ENCODE results near the gene GRK7.
"Not testable (repeated sequence)": the region's sequence is repeated elsewhere in the genome, so short reads cannot be mapped to it uniquely, and the experiment has no call there.

GRK7 gene

GRCh38 chr3:141753399-141753798, 9.8 kb upstream of the GRK7 start:
- Histone ChIP-seq H4K20me1 (ENCODE audit: low read depth, low read length) (no peaks in the 10 kb centered on the region), H3K4me2 (ENCODE audit: low read depth, low read length, poor library complexity, severe bottlenecking) (no peak overlapping the region), H3K4me3 (ENCODE audit: insufficient read depth, low read length, poor library complexity, severe bottlenecking) (no peak overlapping the region), H2AFZ (ENCODE audit: low read depth, low read length, severe bottlenecking) (no peak overlapping the region), H3K9ac (ENCODE audit: low read length) (no peak overlapping the region), H3K9me3 (ENCODE audit: insufficient read depth, low read length) (no peaks in the 10 kb centered on the region), H3K27me3 (ENCODE audit: low read length) (no peaks in the 10 kb centered on the region), H3F3A (ENCODE audit: insufficient read depth) (peaks cover 6% of the 10 kb centered on the region; the same call in 1 of the 2 replicates), H3K36me3 (ENCODE audit: low read length) (peaks cover 13% of the 10 kb centered on the region), H3K27ac (ENCODE audit: low read depth, low read length) (no peak overlapping the region), H3K9me2 (replicated peaks; ENCODE audit: insufficient read depth, low read length) (no peaks in the 10 kb centered on the region), H3K79me2 (ENCODE audit: insufficient read depth, low read length) (no peaks in the 10 kb centered on the region)
- no peak for TF ChIP-seq EZH2phosphoT487 (conservative IDR thresholded peaks at IDR 0.05; ENCODE audit: low read length)
- no peak for TF ChIP-seq CTCF (IDR thresholded peaks at IDR 0.05; ENCODE audit: insufficient read depth, low read length, poor library complexity, severe bottlenecking)

DNA sequence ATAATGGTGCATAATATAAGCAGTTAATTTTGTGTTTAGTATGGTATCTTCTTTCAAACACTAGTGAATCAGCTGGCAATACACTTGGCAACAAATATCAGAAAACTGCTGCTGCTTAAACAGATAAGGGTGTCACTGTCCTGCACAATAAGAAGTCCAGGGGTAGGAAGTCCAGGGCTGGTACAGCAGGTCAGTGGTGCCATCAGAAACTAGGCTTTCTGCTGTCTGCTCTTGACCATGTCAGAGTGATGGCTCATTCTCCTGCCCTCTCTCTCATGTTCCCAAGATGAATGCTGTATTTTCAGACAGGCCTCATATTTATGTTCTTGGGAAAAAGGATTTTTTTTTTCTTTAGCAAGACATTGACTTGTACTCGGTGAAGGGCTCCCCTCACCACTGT, 9.2 kb upstream of the GRK7 start:
- Histone ChIP-seq H3K27ac (ENCODE audit: low read depth, low read length) (no peak overlapping the region), H3K36me3 (ENCODE audit: low read length) (peaks cover 13% of the 10 kb centered on the region), H3F3A (ENCODE audit: insufficient read depth) (peaks cover 6% of the 10 kb centered on the region; the same call in 1 of the 2 replicates), H3K9me3 (ENCODE audit: insufficient read depth, low read length) (no peaks in the 10 kb centered on the region), H3K4me2 (ENCODE audit: low read depth, low read length, poor library complexity, severe bottlenecking) (no peak overlapping the region), H3K27me3 (ENCODE audit: low read length) (no peaks in the 10 kb centered on the region), H3K4me3 (ENCODE audit: insufficient read depth, low read length, poor library complexity, severe bottlenecking) (no peak overlapping the region), H4K20me1 (ENCODE audit: low read depth, low read length) (no peaks in the 10 kb centered on the region), H3K9me2 (replicated peaks; ENCODE audit: insufficient read depth, low read length) (no peaks in the 10 kb centered on the region), H3K79me2 (ENCODE audit: insufficient read depth, low read length) (no peaks in the 10 kb centered on the region), H2AFZ (ENCODE audit: low read depth, low read length, severe bottlenecking) (no peak overlapping the region), H3K9ac (ENCODE audit: low read length) (no peak overlapping the region)
- TF ChIP-seq CTCF (IDR thresholded peaks at IDR 0.05; ENCODE audit: insufficient read depth, low read length, poor library complexity, severe bottlenecking) (no peak), EZH2phosphoT487 (conservative IDR thresholded peaks at IDR 0.05; ENCODE audit: low read length) (no peak)

GRCh38 chr3:141762552-141762951, 656 bp upstream of the GRK7 start:
- not testable (repeated sequence) for H3K4me2 ChIP-seq (ENCODE audit: low read depth, low read length, poor library complexity, severe bottlenecking); H3F3A ChIP-seq (ENCODE audit: insufficient read depth); H4K20me1 ChIP-seq (ENCODE audit: low read depth, low read length); H3K4me3 ChIP-seq (ENCODE audit: insufficient read depth, low read length, poor library complexity, severe bottlenecking); H3K9ac ChIP-seq (ENCODE audit: low read length); H3K36me3 ChIP-seq (ENCODE audit: low read length); H3K27ac ChIP-seq (ENCODE audit: low read depth, low read length); H2AFZ ChIP-seq (ENCODE audit: low read depth, low read length, severe bottlenecking); H3K9me3 ChIP-seq (ENCODE audit: insufficient read depth, low read length); H3K27me3 ChIP-seq (ENCODE audit: low read length); H3K9me2 ChIP-seq (replicated peaks; ENCODE audit: insufficient read depth, low read length); H3K79me2 ChIP-seq (ENCODE audit: insufficient read depth, low read length)

DNA sequence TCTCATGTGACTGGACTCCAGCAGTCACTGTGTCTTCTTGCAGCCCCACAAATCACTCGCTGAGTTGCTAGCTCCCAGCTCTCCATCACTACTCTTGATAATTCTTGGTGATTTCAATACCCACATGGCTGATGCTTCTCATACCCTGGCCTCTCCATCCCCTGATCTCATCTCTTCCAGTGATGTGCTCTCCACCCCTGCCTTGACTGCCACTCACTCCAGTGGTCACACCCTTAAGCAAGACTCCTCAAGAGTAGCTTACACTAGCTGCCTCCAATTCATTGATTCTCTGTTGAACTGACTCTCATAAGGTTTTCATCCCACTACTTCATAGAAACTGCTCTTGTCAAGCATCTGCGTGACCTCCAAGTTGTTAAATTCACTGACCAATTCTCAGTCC, 837 bp downstream of the GRK7 start:
- H3F3A ChIP-seq (ENCODE audit: insufficient read depth) = no peaks in the 10 kb centered on the region
- TF ChIP-seq CTCF (IDR thresholded peaks at IDR 0.05; ENCODE audit: insufficient read depth, low read length, poor library complexity, severe bottlenecking) = no peak
- TF ChIP-seq EZH2phosphoT487 (conservative IDR thresholded peaks at IDR 0.05; ENCODE audit: low read length) = no peak
- H2AFZ ChIP-seq (ENCODE audit: low read depth, low read length, severe bottlenecking) = no peak overlapping the region
- H3K27ac ChIP-seq (ENCODE audit: low read depth, low read length) = no peak overlapping the region
- no peaks in the 10 kb centered on the region for H3K79me2 ChIP-seq (ENCODE audit: insufficient read depth, low read length)
- no peak overlapping the region for H3K4me2 ChIP-seq (ENCODE audit: low read depth, low read length, poor library complexity, severe bottlenecking)
- H3K36me3 ChIP-seq (ENCODE audit: low read length) = no peaks in the 10 kb centered on the region
- H3K27me3 ChIP-seq (ENCODE audit: low read length) = no peaks in the 10 kb centered on the region
- no peak overlapping the region for H3K4me3 ChIP-seq (ENCODE audit: insufficient read depth, low read length, poor library complexity, severe bottlenecking)
- no peaks in the 10 kb centered on the region for H4K20me1 ChIP-seq (ENCODE audit: low read depth, low read length)
- no peaks in the 10 kb centered on the region for H3K9me2 ChIP-seq (replicated peaks; ENCODE audit: insufficient read depth, low read length)
- H3K9ac ChIP-seq (ENCODE audit: low read length) = no peak overlapping the region
- H3K9me3 ChIP-seq (ENCODE audit: insufficient read depth, low read length) = no peaks in the 10 kb centered on the region

All from SU-DHL-6 (cell line).